Measurements from ENCODE around the gene NOTCH2.
A peak's percentile ranks its signal among the peaks of the same experiment; 100 is the strongest.

The NOTCH2 gene

DNA sequence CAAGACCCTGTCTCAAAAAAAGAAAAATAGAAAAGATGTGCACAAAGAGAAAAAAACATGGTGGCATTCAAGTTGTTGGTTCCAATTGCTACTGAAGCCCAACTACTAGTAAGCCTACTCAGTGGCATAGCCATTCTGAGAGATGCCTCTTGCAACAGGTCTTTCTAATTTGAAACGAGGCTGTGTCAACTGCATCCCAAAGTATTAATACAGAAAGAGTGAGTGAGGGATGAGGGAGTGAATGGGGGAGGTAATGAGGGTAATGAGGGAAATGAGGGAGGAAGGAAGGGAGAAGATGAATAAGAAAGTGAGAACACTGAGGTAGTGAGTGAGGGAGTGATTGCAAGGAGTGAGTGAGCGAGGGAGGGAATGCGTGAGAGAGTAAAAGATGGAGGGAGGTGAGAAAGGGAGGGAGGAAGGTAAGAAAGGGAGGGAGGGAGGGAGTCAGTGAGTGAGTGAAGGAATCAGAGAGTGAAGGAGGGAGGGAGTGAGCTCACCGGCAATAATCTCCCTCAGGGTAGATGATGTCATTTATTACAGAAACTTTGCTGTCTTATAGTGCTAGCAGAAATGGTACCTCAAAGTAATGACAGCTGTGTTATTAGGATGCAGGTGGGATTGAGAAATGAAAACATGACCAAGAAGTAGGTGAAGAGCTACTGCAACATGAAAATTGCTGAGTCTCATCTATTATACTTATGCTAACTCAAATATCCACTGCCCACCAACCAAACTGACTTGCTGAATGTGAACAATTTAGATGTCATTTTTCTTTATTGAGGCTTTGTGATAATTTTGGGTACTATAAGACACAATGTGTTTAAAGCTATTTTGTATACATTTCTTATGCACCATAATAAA, 97.5 kb downstream of the NOTCH2 start:
- no peak for DNase-seq

- DNase-seq = no peak
Observed at GRCh38 chr1:119968601-119969000, 100.9 kb downstream of the NOTCH2 start.

DNA sequence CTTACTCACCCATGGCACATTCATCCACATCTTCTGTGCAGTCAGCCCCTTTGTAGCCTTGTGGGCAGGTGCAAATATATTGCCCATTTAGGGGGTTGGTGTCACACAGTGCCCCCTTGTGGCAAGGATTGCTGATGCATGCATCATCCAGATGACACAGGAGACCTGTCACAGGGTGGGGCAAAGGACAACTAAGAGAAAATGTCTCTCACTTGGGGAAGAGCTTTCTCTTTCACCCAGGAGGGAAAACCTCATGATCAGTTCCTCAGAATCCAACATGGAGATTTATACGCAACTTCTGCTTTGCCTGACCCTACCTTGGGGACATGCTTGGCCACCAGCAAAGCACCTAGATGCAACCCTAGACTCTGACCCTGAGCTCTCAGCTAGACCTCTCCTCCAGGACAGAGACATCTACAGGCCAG, 101.4 kb downstream of the NOTCH2 start:
- DNase-seq = peak; percentile 84

DNA sequence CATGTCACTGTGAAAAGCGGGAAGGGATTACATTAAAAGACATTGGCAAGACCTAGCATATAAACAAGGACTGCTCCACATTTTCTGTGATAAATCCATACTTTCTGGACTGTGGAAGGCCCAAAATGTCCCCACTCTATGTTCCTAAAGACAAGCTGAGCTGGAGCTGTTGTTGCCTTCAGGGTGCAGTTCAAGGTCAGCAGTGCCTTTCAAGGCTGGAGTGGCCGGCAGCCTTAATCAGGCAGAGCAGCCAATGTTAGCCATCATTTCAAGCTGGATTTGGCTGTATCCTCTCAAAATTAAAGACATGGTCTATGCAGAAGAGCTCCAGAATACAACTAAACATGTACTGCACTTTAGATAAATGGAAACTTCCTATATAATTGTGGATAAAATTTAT, 102.8 kb downstream of the NOTCH2 start:
- no peak for DNase-seq

DNA sequence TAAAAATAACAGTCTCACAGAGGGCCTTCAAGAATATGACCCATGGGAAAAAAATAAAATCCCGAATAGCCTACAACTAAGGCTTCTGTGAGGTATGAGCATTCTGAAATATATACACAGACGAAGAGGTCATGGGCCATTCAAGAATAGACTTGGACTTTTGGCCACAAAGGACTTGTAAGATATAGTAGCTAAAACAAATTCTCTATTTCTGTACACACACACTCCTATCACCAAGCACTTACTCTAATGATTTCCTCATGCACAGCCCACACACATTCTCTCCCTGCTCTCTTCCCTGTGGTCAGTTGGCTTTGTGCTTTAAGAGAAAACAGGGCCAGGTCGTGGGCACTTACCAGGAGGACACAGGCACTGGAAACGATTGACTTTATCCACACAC, 103.4 kb downstream of the NOTCH2 start:
- no peak for DNase-seq

- no peak for DNase-seq
Observed at GRCh38 chr1:119964673-119965363, 104.6 kb downstream of the NOTCH2 start.

DNA sequence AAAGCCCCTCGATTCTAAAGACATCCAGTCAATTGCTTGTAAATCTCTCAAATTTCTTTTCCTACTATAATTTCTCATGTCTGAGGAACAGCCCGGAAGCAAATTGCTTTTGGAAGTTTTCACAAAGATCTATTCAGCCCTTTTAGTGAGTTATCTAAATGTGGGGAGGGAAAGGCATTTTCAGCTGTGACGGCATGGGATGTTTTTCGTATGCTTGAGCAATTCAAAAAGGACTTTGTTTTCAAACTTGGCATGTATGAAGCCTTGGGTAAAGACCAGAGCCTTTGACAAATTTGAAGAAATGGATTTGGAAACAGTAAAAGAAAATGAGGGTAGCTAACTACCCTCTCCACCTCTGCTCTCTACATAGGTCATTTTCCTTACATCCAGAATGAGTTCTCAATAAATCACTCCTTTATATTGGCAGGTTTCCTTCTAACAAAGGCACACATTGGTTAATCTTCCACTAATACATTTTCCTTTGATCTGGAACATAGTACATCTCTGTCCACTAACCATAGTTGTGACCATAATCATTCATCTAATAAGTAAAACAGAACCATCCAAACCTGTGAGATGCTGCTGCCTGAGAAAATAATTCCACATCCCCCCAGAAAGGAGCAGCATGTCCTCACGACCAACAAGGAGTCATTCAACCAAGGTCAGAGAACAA, 107.0 kb downstream of the NOTCH2 start:
- DNase-seq = no peak

DNA sequence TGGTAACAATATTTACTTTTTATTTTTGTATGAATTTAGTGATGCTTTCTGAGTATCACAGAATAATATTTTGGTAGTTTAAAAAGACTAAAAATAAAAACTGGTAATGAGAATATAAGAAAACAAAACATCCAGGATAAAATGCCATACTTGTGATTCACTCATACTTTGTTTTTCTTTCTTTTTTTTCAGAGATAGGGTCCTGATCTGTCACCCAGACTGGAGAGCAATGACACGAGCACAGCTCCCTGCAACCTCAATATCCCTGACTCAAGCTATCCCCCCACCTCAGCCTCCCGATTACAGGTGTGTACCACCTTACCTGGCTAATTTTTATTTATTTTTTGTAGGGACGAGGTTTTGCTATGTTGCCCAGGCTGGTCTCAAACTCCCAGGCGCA, 109.0 kb downstream of the NOTCH2 start:
- DNase-seq = no peak

DNA sequence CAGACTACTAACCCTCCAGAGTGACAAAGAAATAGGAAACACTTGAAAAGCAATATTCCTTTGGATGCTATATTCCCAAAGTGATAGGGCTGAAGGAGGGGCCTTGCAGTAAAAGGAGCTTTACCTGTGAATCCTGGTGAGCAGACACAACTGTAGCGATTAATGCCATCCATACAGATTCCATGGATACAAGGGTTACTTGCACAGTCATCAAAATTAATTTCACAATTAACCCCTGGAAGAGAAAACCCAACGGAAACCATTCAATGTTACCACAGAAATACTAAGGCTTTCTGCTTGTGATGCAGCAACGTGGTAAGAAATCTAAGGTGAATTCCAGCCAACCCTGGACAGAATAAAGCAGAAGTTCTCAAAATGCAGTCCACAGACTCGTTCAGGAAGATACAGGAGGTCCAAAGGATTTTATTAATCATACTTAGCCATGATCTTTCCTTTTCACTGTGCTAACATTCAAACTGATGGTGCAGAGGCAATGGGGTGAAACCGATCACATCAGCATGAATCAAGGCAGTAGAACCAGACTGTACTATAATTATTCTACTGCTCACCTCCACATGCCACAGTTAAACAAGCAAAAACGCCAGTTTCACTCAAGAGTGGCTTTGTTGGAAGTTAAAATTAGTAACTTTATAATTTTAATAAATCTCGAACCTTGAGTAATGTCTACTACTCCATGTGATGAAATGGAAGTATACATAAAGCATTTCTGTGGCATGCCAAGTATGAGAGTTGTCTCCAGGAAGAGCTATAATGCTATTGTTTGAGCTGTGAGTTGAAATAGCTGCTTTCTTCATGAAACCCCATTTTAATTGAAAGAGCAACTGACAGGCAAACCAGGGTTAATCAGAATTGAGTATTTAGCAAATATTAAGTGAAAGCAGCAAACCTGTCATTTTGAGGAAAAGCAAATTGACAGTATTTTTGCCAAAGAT, 109.9 kb downstream of the NOTCH2 start:
- no peak for DNase-seq

DNA sequence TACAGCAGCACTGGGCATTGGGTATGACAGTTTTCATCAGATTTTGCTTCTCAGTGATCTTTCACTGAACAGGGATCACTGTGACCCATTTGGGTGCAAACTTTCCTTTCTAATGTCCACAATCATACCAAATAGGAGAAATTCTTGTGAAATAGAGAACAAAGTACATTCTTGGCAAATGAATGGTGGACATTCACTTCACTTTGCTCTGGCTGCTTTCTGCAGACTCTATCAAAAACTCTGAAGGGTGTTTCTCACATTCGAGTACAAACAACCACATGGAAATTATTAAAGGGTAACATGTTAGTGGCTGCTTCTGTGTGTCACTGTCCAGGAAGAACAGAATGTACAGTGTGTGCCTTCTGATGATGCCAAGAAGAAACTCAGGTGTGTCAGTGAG, 111.2 kb downstream of the NOTCH2 start:
- no peak for DNase-seq

DNA sequence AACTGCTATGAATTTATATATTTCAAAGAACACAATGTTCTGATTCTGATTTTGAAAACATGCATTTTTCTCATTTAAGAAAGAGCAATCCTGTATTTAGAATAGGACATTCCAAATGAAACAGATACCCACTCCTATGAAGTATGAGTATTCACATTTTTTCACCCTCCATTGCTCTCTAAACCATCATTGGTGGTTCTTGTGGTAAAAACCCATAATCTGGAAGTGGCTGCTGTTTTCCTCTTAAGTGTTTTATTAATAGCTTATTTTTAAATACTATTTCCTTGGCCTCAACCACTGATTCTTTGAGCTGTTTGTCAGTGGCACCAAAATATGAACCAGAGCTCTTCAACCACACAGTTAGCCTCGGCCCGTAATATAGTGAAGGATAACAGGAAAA, 113.2 kb downstream of the NOTCH2 start:
- DNase-seq = no peak

- no peak for DNase-seq
Observed at GRCh38 chr1:119954476-119955422, 114.7 kb downstream of the NOTCH2 start.

GRCh38 chr1:119953266-119953998, 116.0 kb downstream of the NOTCH2 start:
- no peak for DNase-seq

DNA sequence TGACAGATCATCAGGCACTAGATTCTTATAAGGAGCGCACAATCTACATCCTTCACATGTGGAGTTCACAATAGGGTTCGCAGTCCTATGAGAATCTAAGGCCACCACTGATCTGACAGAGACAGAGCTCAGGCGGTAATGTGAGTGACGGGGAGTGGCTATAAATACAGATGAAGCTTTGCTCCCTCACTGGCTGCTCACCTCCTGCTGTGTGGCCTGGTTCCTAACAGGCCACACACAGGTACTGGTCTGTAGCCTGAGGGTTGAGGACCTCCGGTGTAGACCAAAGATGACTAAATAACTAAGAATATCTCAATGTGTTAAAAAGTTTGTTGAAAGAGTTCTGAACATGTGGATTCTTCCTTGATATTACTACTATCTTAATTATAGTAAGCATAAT, 117.0 kb downstream of the NOTCH2 start:
- no peak for DNase-seq

DNA sequence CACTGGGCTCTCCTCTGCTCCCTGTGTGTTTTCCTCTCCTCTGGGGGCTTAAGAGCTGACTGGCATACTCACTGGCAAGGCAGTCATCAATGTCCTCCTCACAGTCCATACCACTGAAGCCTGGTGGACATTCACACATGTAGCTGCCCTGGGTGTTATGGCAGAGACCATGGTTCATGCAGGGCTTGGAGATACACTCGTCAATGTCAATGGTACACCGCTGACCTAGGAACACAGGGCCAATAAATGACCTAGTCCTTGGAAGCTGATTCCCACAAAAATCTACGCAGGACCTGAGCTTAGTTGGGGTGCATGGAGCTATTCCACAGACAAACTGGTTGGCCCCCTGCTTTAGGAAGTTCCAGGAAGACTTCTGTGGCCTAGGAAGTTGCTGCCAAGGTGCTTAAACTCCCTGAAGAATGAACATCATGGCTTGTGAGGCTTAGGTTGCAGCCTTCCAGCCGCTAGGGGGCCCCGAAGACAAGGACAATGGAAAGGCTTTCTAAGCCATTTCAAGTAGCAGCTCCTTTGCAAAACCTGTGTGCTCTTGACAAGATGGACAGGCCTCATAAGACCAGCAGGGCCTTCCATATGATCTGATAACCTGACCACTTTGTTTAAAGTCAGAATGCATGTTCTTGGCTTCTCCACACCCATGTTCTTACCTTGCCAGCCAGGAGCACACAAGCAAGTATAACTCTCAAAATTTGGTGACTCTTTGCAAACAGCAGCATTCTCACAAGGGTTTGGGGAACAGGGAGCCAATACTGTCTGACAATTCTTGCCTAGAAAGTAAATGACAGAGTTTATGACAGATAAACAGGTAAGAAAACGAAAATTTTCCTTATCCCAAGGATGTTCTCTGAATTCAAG, 120.9 kb downstream of the NOTCH2 start:
- peak; percentile 68 for DNase-seq

DNA sequence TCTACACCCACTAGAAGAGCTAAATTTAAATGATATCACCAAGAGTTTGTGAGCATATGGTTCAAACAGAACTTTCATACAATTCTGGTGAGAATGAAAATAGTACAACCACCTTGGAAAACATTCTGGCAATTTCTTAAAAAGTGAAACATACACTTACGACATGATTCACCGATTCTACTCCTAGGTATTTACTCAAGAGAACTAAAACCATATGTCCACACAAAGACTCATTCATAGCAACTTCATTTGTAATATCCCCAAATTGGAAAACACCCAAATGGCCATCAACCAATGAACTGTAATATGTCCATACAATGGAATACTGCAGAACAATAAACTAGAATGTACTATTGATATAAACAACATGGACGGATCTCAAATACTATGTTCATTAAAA, 122.0 kb downstream of the NOTCH2 start:
- DNase-seq = no peak

DNA sequence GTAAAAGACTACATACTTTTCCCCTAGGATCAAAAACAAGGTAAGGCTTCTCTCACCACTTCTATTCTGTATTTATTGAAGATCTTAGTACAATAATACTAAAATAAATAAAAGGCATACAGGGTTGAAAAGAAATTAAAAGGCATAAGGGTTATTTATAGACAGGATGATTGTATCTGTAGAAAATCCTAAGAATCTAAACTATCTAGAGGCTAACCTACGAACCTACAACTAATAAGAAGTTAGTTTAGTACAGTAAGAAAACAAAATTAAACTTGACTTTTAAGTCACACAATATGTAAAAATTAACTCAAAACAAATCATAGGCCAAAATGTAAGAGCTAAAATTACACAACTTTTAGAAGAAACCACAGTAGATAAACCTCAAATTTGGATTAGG, 122.7 kb downstream of the NOTCH2 start:
- no peak for DNase-seq

DNA sequence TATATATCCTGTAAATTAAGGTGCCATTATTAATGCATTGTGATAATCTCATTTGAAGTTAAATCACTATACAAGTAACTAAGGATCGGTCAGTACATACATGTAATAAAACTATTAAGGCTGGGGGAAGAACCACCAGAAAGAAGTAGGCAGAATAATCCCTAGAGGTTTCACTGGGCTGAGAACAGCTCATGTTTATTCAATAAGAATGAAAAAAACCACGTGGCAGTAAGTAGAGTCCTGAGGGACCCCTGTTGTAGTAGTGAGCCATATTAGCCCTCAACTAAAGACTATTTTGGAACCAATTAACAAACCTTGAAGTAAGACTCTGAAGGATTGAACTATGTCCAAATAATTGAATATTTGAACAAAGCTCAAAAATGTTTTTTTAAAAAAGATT, 126.2 kb downstream of the NOTCH2 start:
- no peak for DNase-seq

DNA sequence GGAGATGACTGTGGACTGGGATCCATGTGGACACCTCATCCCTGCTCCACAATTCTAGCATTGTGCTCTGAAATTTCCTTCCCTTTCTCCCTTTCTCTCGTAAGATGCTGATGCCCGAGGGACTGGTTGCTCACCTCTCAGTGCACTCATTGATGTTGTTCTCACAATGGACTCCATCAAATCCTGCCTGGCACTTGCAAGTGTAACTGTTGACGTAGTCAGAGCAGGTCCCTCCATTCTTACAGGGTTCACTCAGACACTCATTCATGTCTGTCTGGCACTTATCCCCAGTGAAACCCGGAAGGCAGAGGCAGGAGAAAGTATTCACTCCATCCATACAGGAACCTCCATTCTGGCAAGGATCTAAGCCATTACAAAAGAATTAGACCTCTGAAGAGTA, 128.1 kb downstream of the NOTCH2 start:
- DNase-seq = no peak

DNA sequence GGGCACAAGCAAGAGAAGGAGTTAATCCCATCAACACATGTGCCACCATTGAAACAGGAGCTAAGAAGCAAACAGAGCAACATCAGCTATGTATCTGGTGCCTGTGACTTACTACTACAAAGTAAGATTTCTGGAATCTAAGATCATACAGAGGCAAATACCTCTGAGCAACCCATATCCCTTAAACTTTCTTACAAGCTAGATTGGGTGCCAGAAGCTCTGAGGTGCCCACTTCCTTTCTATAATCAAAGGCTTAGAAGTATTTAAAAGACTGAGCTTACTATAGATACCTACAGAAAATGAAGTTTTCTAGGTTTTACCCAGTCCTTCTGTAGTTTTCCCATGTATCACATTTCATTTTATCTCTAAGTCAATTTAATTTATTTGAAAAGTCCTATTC, 128.8 kb downstream of the NOTCH2 start:
- DNase-seq = no peak
